ENCODE measurements around the gene PUSL1.

GRCh38 chr1:1357871-1358432 is 49.6 kb downstream of the PUSL1 start:
- no peak for TF ChIP-seq POLR2AphosphoS5 (IDR thresholded peaks at IDR 0.05; ENCODE audit: low read depth, low read length)
- TF ChIP-seq POLR2A (IDR thresholded peaks at IDR 0.05; ENCODE audit: low read depth, low read length): no peak
